GM19035 (cell line): ENCODE data around the gene CHCHD5.
"Not testable (repeated sequence)": the region's sequence is repeated elsewhere in the genome, so short reads cannot be mapped to it uniquely, and the experiment has no call there.

Source experiments
- ATAC-seq: cut with Tn5 transposase; IDR thresholded peaks from one replicate; pipeline ENCODE4 v1.9.1; 2021; ENCODE audit not compliant: unreplicated experiment

CHCHD5 gene

DNA sequence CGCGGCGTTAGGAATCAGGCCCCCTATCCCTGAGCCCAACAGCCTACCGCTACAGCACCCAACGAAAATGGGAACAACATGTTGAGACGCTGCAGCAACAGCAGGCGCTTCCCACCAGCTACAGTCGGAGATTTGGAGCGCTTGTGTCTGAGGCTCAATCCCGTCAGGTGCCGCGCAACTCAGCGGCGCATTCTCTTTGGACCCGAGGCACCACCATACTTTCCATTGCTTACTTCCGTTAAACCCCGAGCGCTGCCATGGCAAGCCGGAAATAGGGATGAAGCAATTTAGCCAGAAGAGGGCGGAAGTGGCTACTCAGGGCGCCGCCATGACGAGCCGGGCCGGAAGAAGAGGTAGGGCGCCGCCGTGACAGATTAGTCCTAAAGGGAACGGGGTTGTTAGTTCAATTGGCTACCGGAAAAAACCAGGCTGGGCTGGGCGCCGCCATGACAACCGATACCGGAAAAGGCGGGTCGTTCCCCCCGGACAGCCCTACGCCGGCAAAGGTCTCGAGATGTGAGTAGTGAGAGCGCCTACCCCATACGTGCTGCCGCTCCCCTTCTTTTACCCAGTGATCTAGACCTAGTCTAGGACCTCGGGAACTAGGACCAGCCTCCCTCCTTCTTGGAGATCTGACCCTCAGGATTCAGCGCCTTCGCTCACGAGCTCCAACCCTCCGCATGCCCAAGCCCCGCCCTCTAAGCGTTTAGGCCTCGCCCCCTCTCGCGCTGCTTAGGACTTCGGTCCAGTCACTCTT lies at the start of gene CHCHD5:
Gene CHCHD5 (plus strand): TSS at position 476 of the 757 bp plus-strand sequence. CDS start 39 bp downstream, at position 515.
- ATAC-seq, result peak; percentile 87

GRCh38 chr2:112534826-112535225 lies 49.6 kb upstream of the CHCHD5 start:
- ATAC-seq, result no peak

- ATAC-seq, result not testable (repeated sequence)
These were observed 47.7 kb upstream of the CHCHD5 start for GRCh38 chr2:112536665-112537064.

DNA sequence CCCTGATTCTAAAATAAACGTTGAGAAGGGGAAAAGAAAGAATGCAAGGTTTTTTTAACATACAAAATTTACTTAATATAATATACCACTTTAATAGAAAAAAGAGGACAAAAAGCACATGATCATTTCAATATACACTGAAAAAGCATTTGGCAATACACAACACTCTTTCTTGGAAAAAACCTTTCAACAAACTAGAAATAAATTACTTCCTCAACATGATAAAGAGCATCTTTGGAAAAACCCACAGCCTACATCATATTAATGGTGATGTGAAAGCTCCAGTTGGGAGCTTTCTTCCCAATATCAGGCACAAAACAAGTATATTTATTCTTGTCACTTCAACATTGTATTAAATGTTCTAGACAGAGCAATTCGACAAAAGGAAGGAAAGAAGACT lies 45.1 kb upstream of the CHCHD5 start:
- no peak for ATAC-seq

DNA sequence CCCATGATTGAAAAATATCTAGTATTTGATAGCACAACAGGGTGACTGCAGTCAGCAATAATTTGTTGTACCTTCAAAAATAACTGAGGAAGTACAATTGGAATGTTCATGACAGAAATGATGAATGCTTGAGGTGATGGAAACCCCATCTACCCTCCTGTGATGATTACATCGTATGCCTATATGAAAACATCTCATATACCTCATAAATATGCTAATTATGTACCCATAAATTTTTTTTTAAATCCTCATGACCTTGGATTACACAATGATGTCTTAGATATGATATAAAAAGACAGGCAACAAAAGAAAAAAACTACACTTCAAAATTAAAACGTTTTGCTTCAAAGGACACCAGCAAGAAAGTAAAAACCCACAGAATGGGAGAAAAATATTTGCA lies 43.5 kb upstream of the CHCHD5 start:
- ATAC-seq, result no peak

- ATAC-seq, result peak; percentile 51
These were observed 42.9 kb upstream of the CHCHD5 start for GRCh38 chr2:112541315-112542122.

DNA sequence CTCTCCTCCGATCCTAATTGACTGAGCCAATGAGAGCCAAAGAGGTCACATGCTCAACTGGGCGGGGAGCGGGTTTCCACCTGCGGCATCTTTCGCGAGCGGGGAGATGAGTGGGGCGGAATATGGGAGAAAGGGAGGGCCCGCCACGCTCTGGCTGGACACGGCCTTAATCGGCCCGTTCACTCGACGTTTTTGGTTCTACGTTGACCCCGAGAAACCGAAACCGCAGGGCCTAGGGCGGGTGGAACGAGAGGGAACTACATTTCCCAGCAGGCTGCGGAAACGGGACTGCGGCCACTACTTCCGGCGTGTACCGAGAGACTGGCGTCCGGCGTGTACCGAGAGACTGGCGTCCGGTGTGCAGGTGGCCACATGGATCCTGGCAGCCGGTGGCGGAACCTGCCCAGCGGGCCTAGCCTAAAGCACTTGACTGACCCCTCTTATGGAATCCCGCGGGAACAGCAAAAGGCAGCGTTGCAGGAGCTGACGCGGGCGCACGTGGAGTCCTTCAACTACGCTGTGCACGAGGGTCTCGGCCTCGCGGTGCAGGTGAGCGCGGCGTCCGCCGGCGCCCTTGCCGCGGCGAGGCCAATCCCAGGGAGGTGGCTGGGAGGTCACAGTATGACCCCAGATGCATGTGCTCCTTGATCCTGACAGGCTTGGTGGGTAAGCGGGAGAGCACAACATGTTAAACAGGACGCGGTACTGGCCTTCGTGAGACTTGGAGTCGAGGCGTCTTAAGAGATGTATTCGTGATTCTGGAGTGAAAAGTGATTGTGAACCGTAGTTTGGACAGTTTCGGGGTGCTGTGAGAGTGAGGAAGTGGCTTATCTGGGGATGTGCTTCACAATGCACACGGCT lies 42.1 kb upstream of the CHCHD5 start, which contains the start of gene POLR1B:
Gene POLR1B (plus strand): TSS at position 343 of the 861 bp plus-strand sequence. CDS start 30 bp downstream, at position 373.
- peak; percentile 82 for ATAC-seq

GRCh38 chr2:112542984-112543661 lies 41.3 kb upstream of the CHCHD5 start:
- no peak for ATAC-seq

- no peak for ATAC-seq
These were observed 37.1 kb upstream of the CHCHD5 start for GRCh38 chr2:112547333-112547732.

DNA sequence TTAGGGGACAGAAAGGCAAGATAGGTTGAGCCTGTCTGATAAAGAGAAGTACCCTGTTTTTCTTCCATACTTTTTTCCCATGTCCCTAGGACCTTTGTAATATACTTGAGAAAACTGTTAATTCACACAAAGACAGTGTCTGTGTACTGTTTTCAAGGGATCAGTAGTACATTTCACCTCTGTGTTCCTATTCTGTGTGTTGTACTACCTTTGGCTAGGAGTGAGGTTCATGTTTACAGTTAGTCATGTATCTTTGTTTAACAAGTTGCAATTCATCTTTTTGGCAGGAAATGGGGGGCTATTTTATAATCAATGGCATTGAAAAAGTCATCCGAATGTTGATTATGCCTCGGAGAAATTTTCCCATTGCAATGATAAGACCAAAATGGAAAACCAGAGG lies 35.4 kb upstream of the CHCHD5 start:
- ATAC-seq, result no peak

- no peak for ATAC-seq
These were observed 18.3 kb upstream of the CHCHD5 start for GRCh38 chr2:112566104-112566503.

DNA sequence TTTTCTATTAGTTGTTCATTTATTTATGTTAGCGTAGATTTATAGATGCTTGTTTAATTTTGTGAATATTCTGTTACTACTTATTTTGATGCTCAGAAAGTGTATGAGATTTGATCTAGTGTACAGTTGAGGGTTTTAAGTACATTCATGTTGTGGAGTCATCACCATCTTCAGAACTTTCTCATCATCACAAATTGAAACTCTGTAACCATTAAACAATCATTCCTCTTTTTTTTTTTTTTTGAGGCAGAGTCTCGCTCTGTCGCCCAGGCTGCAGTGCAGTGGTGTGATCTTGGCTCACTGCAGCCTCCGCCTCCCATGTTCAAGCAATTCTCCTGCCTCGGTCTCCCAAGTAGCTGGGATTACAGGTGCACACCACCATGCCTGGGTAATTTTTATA lies 17.9 kb upstream of the CHCHD5 start:
- not testable (repeated sequence) for ATAC-seq

DNA sequence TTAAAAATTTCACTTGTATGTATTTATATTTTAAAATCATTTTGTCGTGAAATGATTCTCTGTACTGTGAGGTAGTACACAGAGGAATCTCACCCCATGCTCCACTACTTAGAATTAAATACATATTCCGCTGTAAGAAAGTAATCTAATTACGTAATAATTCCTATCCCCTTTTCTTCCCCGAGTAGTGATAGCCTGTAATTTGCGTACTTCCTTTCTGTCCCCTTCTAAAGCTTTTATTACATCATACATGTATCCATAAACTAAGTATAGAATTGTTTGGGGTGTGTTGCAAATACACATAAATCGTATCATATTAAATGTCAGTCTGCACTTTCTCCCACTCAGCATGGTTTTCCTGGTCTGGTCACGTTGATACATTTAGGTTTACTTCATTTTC lies 12.4 kb upstream of the CHCHD5 start:
- no peak for ATAC-seq

DNA sequence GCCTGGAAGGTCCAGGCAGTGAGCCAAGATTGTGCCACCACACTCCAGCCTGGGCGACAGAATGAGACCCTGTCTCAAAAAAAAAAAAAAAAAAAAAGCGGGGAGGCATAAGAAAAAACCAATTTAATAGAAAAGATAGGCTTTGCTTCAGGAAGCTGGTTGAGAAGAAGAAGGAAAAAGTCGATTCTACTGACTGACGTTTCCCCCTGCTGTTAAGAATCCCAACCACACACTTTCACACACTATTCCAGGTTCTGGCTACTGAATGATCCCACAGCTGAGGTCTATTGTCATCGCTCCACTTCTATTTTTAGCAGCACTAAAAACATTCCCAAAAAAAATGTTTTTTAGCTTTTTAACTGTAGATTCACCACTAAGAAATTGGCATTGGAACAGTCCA lies 6.7 kb upstream of the CHCHD5 start:
- ATAC-seq, result no peak

DNA sequence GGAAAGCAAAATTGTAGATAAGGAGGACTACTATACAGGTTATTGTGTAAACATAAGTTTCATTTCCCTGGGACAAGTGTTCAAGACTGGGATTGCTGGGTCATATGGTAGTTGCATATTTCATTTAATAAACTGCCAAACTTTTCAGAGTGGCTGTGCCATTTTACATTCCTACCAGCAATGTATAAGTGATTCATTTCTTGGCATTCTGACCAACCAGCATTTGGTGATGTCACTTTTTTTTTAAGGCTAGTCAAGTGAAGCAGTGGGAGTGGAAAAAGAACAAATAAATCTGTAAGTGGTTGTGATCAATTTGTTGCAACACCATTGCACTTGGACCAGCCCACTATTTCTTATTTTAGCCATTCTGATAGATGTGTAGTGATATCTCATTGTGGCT lies 5.2 kb upstream of the CHCHD5 start:
- no peak for ATAC-seq

- ATAC-seq, result no peak
These were observed 4.3 kb upstream of the CHCHD5 start for GRCh38 chr2:112580084-112580483.

DNA sequence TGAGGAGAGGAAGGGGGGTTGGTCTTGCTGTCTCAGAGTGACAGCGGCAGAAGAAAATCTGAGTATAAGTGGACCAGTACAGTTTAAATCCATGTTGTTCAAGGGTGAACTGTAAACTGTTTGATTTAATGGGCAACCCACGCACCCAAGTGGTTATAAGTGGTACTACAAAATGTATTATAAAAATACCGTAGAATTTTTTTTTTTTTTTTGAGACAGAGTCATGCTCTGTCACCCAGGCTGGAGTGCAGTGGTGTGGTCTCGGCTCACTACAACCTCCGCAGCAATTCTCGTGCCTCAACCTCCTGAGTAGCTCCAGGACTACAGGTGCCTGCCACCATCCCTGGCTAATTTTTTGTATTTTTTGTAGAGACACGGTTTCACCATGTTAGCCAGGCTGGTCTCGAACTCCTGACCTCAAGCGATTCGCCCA lies 2.1 kb upstream of the CHCHD5 start:
- ATAC-seq, result no peak

DNA sequence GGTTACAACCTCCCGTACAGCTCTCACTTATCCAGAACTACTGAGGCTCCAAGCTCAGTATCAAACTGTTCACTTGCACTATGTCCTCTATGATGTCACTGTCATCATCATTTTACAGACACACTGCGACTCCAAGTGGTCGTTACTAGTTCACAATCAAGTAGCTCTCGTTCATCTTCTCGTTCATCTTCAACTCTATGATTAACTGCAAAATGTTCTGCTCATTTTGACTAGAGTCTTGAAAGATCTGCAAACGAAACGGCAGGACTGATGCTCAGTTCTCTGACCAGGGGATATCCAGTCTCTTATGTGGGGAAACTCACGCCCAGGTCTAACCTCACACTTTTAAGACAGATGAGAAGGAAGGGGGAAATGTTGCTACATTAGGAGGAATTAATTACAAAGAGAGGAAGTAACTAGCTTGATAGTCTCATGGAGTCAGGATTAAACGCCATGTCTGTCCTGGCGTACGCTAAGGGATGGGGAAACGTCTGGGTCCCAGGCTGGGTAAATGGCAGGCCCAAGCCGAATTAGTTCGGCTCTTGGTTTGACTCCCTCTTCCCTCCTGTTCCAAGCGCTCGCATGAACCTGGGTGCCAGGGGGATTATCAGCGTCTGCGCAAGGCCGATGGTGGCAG lies 794 bp upstream of the CHCHD5 start:
- ATAC-seq, result no peak

GRCh38 chr2:112584891-112585250 lies 462 bp downstream of the CHCHD5 start:
- ATAC-seq, result no peak

- ATAC-seq, result no peak
These were observed 991 bp downstream of the CHCHD5 start for GRCh38 chr2:112585400-112585799.
